ENCODE data around the gene BGN.

GRCh38 chrX:153517423-153517822, 22.6 kb downstream of the BGN start, which contains the start of gene ATP2B3:
- TF ChIP-seq CTCF (conservative IDR thresholded peaks at IDR 0.05) (no peak), ZFX (IDR thresholded peaks at IDR 0.05) (no peak)
